Activated naive CD8-positive, alpha-beta T cell treated with anti-CD3 and anti-CD28 coated beads, Interleukin-2, amount 10 ng/mL, durations not matched to agents 7 days and 5 days (primary cell): Measurements from ENCODE around the gene OR6K3. TPM values are rescaled to one million over a fixed set of nuclear protein-coding genes. Genes with fewer than 3 reads are reported as not detected.

Experiments used
- ATAC-seq: fragments of 150-1000 bp; cut with Tn5 transposase; one replicate; pipeline ENCODE4 v1.10.0; 2021; ENCODE audit warnings: low read depth, moderate library complexity
- POLR2A ChIA-PET: fragments of 350-600 bp; sonication (Branson Sonifier 250); formaldehyde crosslinking; loops from one replicate; lab custom pipeline; 2021; ENCODE audit warnings: antibody characterized with exemption; lab: Charles Lee
- DNase-seq: peaks from one replicate; pipeline ENCODE4 v3.0.0; 2021
- H3K27ac Mint-ChIP-seq: one replicate; pipeline ENCODE4 v1.8.0; 2022; ENCODE audit warnings: mild to moderate bottlenecking, mixed read lengths
- H3K27me3 Mint-ChIP-seq: one replicate; pipeline ENCODE4 v1.8.0; 2022; ENCODE audit warnings: mild to moderate bottlenecking, moderate library complexity, mixed read lengths
- H3K36me3 Mint-ChIP-seq: one replicate; pipeline ENCODE4 v1.8.0; 2021; ENCODE audit warnings: mild to moderate bottlenecking, mixed read lengths
- H3K4me1 Mint-ChIP-seq: one replicate; pipeline ENCODE4 v1.8.0; 2021; ENCODE audit warnings: mixed read lengths
- H3K4me3 Mint-ChIP-seq: one replicate; pipeline ENCODE4 v1.8.0; 2022; ENCODE audit warnings: mild to moderate bottlenecking, moderate library complexity, mixed read lengths
- H3K9me3 Mint-ChIP-seq: one replicate; pipeline ENCODE4 v1.8.0; 2021; ENCODE audit warnings: mixed read lengths
- total RNA-seq, 2 experiments: library from RNA; stranded (reverse); gene quantifications; one replicate each; pipeline ENCODE4 v1.2.3, GENCODE V29; 2021

OR6K3 gene
- total RNA-seq, 2 experiments from 2014 or later, result not detected

- DNase-seq (no peak), ATAC-seq (no peak)
- Mint-ChIP-seq H3K36me3 (no peaks in the 10 kb centered on the region), H3K9me3 (no peaks in the 10 kb centered on the region), H3K27ac (no peak overlapping the region), H3K4me3 (no peak overlapping the region), H3K4me1 (no peaks in the 10 kb centered on the region), H3K27me3 (no peaks in the 10 kb centered on the region)
- POLR2A ChIA-PET, result no interaction called here
Measured at GRCh38 chr1:158675563-158676323, 44.8 kb downstream of the OR6K3 start.

GRCh38 chr1:158674302-158674701 is 46.2 kb downstream of the OR6K3 start:
- DNase-seq (no peak), ATAC-seq (no peak)
- POLR2A ChIA-PET, result no interaction called here
- Mint-ChIP-seq H3K9me3 (no peaks in the 10 kb centered on the region), H3K4me1 (no peaks in the 10 kb centered on the region), H3K27me3 (no peaks in the 10 kb centered on the region), H3K27ac (no peak overlapping the region), H3K4me3 (no peak overlapping the region), H3K36me3 (no peaks in the 10 kb centered on the region)

Other genes starting within 250 kb of the OR6K3 start
- not detected for gene OR10R2, start 248.5 kb downstream of the OR6K3 start, total RNA-seq
- gene OR6Y1, start 166.3 kb downstream of the OR6K3 start, total RNA-seq, result not detected
- not detected for gene OR6P1, start 150.1 kb downstream of the OR6K3 start, total RNA-seq
- gene OR10X1, start 140.8 kb downstream of the OR6K3 start, total RNA-seq, result not detected
- not detected for gene OR10Z1, start 115.5 kb downstream of the OR6K3 start, total RNA-seq
- gene SPTA1, start 34.0 kb downstream of the OR6K3 start, total RNA-seq, result not detected
- not detected for gene OR6K2, start 20.1 kb downstream of the OR6K3 start, total RNA-seq
- gene OR6K6, start 34.0 kb upstream of the OR6K3 start, total RNA-seq, result not detected
- not detected for gene OR6N1, start 51.5 kb upstream of the OR6K3 start, total RNA-seq
- not detected for gene OR6N2, start 60.5 kb upstream of the OR6K3 start, total RNA-seq
- gene MNDA, start 110.6 kb upstream of the OR6K3 start, total RNA-seq, result under 1 TPM; 0.31 to 0.47 TPM
- gene PYHIN1, start 210.8 kb upstream of the OR6K3 start, total RNA-seq, result 10 to 100 TPM; 44.6 to 45.2 TPM